Activated T-cell treated with anti-CD3 and anti-CD28 coated beads, Interleukin-2, amount 50 U/mL, for 4 hours (primary cell): ENCODE data around the gene PTPN3. TPM values are rescaled to one million over a fixed set of nuclear protein-coding genes. Genes with fewer than 3 reads are reported as not detected.

Experiments used
- ATAC-seq, 2 donors: fragments of 200-7000 bp; cut with Tn5 transposase; one replicate each; pipeline ENCODE4 v1.10.0; 2021
- DNase-seq: peaks from one replicate; pipeline ENCODE4 v3.0.0-alpha.2; 2020
- H3K27me3 Mint-ChIP-seq: one replicate; pipeline ENCODE4 v1.8.0; 2021; ENCODE audit warnings: low read depth, mixed read lengths
- H3K36me3 Mint-ChIP-seq: one replicate; pipeline ENCODE4 v1.8.0; 2022; ENCODE audit warnings: mixed read lengths; ENCODE audit not compliant: insufficient read depth
- H3K4me1 Mint-ChIP-seq: one replicate; pipeline ENCODE4 v1.8.0; 2021; ENCODE audit warnings: low read depth, mixed read lengths
- H3K4me3 Mint-ChIP-seq: one replicate; pipeline ENCODE4 v1.8.0; 2021; ENCODE audit warnings: mild to moderate bottlenecking, moderate library complexity, mixed read lengths
- H3K9me3 Mint-ChIP-seq: one replicate; pipeline ENCODE4 v1.8.0; 2021; ENCODE audit warnings: mixed read lengths
- total RNA-seq, 3 donors: library from RNA; stranded (reverse); gene quantifications; one replicate each; pipeline ENCODE4 v1.2.1, GENCODE V29; 2021

PTPN3 gene
- total RNA-seq, 3 donors from 2014 or later, result 0.03 to 0.18 (median 0.08) TPM

DNA sequence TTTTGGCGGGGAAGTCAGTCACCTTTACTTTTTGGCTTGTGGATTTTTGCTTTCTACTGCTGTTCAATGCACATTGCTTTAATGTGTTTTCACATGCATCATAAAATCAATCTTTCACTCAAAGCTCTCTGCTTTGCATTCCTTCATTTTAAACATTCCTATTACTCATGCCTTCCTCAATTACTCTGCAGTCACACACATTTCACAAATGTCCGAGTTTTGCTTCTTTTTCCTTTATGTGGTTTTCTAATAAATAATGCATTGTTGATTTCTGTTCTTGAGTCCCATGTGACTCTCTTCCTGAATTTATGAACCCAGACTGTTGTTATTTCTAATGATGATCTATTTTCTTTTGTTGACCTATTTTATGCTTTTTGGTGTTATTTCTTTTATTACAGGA, 95.0 kb downstream of the PTPN3 start:
- Mint-ChIP-seq H3K9me3 (no peaks in the 10 kb centered on the region), H3K36me3 (no peaks in the 10 kb centered on the region), H3K27me3 (peaks cover 14% of the 10 kb centered on the region), H3K4me1 (no peaks in the 10 kb centered on the region), H3K4me3 (no peak overlapping the region)
- DNase-seq (no peak), ATAC-seq (no peak)

DNA sequence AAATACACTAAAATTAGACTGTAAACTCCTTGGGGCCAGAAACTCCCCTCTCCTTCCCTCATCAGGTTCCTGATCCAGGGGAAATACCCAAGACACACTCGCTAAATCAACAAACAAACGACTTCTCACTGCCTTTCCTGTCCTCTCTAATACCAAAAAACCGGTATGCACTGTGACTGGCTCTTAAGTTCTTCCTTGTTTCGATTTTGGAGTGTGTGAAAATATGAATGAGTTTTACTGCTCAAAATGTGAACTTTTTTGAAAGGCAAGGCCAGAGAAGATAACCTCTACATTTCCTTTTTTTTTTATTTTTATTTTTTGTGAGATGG, 96.2 kb downstream of the PTPN3 start:
- Mint-ChIP-seq H3K36me3 (no peaks in the 10 kb centered on the region), H3K4me1 (no peaks in the 10 kb centered on the region), H3K27me3 (peaks cover 17% of the 10 kb centered on the region), H3K9me3 (no peaks in the 10 kb centered on the region), H3K4me3 (no peak overlapping the region)
- ATAC-seq (no peak), DNase-seq (no peak)

DNA sequence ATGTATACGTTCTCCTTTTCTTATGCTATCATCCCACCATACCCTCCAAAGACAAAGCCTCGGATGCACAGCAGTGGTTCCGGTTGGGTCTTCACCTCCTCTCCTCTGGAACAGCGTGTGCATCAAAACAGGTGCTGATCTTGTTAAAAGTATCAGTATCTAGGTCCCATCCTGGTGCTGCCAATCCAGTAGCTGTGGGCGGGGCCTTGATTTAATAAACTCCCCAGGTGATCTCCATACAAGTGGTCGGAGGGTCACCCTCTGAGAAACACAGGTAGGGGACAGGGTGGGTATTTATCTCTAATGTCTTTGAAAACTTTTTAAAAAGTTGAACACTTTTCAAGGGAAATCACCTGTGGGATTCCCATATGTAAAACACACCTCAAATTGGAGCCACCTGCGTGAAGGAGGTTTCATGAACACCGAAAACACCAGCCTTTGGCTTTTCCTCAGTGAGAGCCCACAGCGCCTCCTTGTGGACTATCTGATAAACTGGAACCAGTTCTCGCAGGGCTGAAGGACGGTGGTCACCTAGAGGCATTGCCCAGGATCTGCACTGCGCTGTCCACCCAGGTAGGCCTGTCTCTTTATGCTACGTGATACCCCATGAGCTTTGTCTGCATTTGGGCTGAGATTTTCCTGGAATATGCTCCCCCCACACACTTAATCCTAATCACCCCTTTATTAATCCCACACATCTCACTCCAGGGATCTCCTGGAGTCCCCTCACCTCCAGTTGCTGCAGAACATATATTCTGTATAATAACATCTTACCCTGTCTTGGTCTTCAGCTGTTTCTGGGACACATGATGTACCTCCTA, 96.7 kb downstream of the PTPN3 start:
- Mint-ChIP-seq H3K36me3 (no peaks in the 10 kb centered on the region), H3K4me1 (no peaks in the 10 kb centered on the region), H3K4me3 (no peak overlapping the region), H3K9me3 (no peaks in the 10 kb centered on the region), H3K27me3 (peaks cover 20% of the 10 kb centered on the region)
- ATAC-seq, result no peak
- no peak for DNase-seq

DNA sequence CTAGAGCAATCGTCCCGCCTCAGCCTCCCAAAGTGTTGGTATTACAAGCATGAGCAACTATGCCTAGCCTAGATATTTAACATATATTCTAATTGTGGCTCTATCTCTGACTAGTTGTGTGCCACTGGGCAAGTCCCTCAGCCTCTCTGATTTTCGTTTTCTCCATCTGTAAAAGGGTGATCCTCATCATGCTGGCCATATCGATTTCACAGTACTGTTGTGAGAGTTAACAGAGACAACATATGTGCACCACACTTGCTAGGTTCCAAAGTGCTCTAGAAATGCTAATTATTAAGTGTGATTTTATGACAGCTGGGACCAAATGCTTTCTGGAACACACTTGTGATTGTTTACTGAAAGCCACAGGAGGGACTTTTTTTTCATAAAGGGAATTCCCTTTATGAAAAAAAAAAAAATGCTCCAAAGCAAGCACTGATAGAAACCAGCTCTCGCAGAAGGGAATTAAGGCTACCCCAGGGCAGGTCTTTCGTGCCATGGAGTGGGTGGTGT, 98.8 kb downstream of the PTPN3 start:
- ATAC-seq (peak; percentile 50 to 52), DNase-seq (no peak)
- H3K4me3 Mint-ChIP-seq, result no peak overlapping the region
- no peaks in the 10 kb centered on the region for H3K9me3 Mint-ChIP-seq
- H3K4me1 Mint-ChIP-seq, result no peaks in the 10 kb centered on the region
- H3K36me3 Mint-ChIP-seq, result no peaks in the 10 kb centered on the region
- H3K27me3 Mint-ChIP-seq, result peaks cover 25% of the 10 kb centered on the region

DNA sequence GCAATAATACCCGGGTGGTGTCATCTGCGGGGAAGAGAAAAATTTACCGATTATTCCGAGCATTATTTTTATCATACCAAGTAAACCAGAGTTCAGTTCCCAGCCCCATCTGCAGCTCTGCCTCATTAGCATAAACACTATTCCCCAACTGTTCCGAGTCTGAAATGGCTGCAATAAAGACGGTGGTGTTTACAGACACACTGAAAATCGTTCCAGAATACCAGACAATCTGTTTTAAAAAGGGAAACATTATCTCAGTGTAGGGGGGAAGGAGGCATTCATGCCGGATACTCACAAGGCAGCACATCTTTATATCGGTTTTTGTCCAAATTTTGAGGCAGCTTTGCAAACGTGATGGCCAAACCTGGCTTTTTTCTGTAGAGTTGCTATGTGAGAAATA, 106.9 kb downstream of the PTPN3 start:
- H3K36me3 Mint-ChIP-seq, result no peaks in the 10 kb centered on the region
- H3K9me3 Mint-ChIP-seq, result no peaks in the 10 kb centered on the region
- ATAC-seq (no peak), DNase-seq (no peak)
- H3K27me3 Mint-ChIP-seq, result peaks cover 13% of the 10 kb centered on the region
- H3K4me3 Mint-ChIP-seq, result no peak overlapping the region
- H3K4me1 Mint-ChIP-seq, result no peaks in the 10 kb centered on the region

DNA sequence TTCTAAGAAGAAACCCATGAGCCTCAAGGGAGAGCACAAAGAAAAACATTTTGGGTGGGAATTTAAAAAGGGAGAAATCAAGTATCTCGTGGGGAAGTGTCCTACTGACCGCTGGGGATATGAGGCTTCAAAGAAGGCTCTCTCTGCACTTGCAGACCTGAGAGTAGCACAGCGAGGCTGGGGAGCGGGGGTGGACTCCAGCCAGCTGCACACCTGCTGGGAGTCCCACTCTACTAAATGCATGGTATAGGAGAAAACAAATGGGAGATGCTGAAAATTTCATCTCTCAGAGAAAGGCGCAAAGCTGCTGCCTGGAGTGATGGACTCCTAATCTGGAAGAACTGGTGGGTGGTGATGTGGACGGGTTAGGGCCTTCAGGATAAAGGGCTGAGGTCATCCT, 110.3 kb downstream of the PTPN3 start:
- no peaks in the 10 kb centered on the region for H3K36me3 Mint-ChIP-seq
- peaks cover 11% of the 10 kb centered on the region for H3K27me3 Mint-ChIP-seq
- no peak overlapping the region for H3K4me3 Mint-ChIP-seq
- no peaks in the 10 kb centered on the region for H3K4me1 Mint-ChIP-seq
- ATAC-seq, result no peak
- H3K9me3 Mint-ChIP-seq, result no peaks in the 10 kb centered on the region
- no peak for DNase-seq

DNA sequence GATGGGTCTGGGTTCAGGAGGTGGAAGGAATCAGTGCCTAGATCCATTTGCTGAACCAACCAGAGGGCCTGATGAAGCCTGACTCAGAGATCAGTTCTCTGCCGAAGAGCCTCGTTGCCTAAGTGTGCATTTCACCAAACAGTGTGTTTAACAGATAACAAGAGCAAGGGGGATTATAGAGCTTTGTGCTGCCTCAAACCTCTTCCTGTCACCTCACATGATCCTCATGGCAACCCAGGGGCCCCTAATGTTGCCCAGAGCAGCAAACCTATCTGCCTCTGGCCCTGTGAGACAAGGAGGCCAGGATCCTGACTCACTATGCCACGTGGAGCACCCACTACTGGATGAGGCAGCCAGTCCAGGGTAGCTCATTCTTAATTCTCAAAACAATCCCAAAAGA, 110.9 kb downstream of the PTPN3 start:
- ATAC-seq (no peak), DNase-seq (no peak)
- Mint-ChIP-seq H3K27me3 (peaks cover 12% of the 10 kb centered on the region), H3K9me3 (no peaks in the 10 kb centered on the region), H3K36me3 (no peaks in the 10 kb centered on the region), H3K4me3 (no peak overlapping the region), H3K4me1 (no peaks in the 10 kb centered on the region)

DNA sequence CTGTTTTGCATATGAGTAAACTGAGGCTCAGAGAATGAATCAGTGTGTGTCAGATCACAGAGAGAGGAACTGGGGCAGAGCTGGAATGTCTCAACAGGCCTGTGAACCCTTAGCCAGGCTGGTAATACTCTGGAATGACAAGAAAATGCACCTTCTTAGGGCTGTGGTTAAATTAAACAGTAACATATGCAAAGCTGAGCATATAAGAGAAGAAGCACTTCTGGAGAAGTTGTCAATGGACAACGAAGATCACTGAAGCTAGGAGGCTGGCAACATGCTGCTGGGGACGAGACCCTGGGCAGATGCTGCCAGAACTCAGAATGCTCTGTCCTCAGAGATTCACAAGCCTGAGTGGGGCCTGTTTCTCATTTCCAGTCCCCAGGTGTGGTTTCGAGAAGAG, 112.6 kb downstream of the PTPN3 start:
- Mint-ChIP-seq H3K4me3 (no peak overlapping the region), H3K27me3 (peaks cover 12% of the 10 kb centered on the region), H3K9me3 (no peaks in the 10 kb centered on the region), H3K4me1 (no peaks in the 10 kb centered on the region), H3K36me3 (no peaks in the 10 kb centered on the region)
- no peak for ATAC-seq
- DNase-seq, result no peak

DNA sequence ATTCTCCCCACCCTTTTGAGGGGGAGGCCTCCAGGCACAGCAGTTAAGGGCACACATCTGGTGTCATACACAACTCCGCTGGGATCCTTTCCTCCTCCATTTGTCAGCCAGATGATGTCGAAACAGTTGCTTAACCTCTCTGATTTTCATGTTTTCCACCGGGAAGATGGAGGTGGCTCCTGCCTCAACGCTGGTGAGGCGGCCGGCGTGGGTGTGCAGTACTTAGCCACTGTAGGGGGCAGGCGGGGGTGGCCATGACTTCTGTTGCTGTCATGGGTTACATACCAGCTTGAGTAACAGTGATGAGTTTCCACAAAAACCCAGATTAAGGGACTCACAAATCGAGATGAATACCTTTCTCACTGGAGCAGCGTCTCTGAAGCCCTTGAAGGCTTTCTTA, 114.2 kb downstream of the PTPN3 start:
- Mint-ChIP-seq H3K4me1 (no peaks in the 10 kb centered on the region), H3K4me3 (no peak overlapping the region), H3K9me3 (no peaks in the 10 kb centered on the region), H3K27me3 (peaks cover 12% of the 10 kb centered on the region), H3K36me3 (no peaks in the 10 kb centered on the region)
- ATAC-seq (no peak), DNase-seq (no peak)

DNA sequence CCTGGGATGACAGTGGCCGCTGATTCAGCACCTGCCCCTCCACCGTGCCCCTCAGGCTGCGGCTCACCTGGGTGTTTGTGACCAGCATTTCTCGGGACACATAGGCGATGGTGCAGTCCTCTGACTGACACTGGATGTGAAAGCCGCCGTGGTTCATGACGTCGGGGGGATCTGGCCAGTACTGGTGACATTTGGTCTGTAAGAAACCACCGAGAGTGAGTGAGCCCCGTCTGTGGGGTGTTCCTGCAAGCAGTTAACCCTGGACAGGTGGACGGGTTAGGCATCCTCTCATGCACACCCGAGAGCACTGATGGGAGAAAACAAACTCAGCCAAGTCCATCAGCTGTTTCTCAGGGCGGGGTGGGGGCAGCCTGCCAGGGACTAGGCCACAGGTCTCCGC, 114.8 kb downstream of the PTPN3 start:
- Mint-ChIP-seq H3K27me3 (peaks cover 9% of the 10 kb centered on the region), H3K4me3 (no peak overlapping the region), H3K9me3 (no peaks in the 10 kb centered on the region), H3K4me1 (no peaks in the 10 kb centered on the region), H3K36me3 (no peaks in the 10 kb centered on the region)
- DNase-seq (no peak), ATAC-seq (no peak)

DNA sequence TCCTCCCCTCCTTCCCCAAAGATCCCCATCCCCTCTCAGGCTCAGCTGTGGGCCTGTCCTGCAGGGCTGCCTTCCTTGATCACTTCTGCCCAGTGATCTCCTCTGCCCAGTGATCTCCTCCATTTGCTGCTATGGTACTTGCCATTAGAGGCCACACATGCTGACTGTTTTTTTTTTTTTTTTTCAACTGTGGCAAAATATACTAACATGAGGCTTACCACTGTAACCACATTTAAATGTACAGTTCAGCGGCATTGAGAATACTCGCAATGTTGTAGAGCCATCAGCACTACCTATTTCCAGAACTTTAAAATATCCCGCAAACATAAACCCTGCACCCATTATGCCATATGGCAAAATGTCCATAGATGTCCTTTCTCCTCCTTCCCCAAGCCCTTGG, 115.5 kb downstream of the PTPN3 start:
- DNase-seq (no peak), ATAC-seq (no peak)
- no peak overlapping the region for H3K4me3 Mint-ChIP-seq
- no peaks in the 10 kb centered on the region for H3K9me3 Mint-ChIP-seq
- no peaks in the 10 kb centered on the region for H3K4me1 Mint-ChIP-seq
- no peaks in the 10 kb centered on the region for H3K36me3 Mint-ChIP-seq
- peaks cover 9% of the 10 kb centered on the region for H3K27me3 Mint-ChIP-seq

DNA sequence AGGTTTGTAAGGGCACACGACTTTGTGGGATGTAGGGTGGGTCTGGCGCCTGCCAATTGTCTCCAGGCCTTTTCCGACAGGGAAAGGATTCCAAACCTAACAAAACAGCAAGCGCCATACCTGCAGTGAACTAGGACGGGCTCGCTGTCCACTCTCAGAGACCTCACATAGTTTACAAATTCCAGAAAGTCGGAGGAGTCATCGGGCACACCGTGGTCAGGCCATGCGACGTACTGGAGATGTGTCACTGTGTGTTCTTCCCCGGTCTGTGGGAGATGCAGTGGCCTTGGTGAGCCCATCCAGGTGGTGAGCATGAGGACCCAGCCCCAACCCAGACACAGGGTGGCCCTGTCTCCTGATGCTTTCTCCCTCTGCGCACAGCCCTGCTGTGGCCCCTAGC, 115.9 kb downstream of the PTPN3 start:
- Mint-ChIP-seq H3K4me3 (no peak overlapping the region), H3K9me3 (no peaks in the 10 kb centered on the region), H3K27me3 (peaks cover 9% of the 10 kb centered on the region), H3K36me3 (no peaks in the 10 kb centered on the region), H3K4me1 (no peaks in the 10 kb centered on the region)
- DNase-seq, result no peak
- ATAC-seq, result no peak

DNA sequence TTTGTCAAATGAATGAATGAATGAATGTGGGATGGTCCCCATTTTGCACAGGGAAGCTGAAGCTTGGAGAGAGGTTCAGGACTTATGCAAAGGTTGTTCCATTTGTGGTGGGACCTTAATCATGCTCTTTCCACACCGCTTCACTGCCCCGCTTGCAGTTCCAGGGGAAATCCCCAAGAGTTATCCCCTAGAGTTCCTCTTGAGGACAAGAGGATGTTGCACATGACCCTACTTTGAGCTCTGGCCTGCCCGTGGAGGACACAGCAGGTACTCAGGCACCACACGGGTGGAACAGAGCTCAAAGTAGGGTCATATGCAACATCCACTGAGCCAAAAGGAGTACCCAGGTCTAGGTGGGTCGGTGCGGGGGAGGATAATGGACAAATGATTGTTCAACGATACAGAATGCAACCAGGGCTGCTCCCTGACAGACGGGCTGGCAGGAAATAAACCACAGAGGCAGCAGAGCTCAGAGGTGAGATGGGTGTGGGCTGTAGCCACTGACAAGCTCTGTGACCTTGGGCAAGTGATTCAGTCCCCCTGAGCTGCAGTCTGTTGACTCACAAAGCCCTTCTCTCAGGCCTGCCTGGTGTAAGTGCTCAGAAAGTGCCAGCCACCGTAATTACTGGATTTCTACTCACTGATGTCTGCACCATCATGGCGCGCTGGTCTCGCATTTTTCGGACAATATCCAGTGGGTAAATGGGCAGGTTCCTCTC, 116.9 kb downstream of the PTPN3 start:
- peak in 1 of 2 donors; percentile 21 for ATAC-seq
- no peaks in the 10 kb centered on the region for H3K9me3 Mint-ChIP-seq
- H3K36me3 Mint-ChIP-seq, result no peaks in the 10 kb centered on the region
- no peaks in the 10 kb centered on the region for H3K4me1 Mint-ChIP-seq
- H3K4me3 Mint-ChIP-seq, result no peak overlapping the region
- DNase-seq, result no peak
- H3K27me3 Mint-ChIP-seq, result peaks cover 4% of the 10 kb centered on the region

DNA sequence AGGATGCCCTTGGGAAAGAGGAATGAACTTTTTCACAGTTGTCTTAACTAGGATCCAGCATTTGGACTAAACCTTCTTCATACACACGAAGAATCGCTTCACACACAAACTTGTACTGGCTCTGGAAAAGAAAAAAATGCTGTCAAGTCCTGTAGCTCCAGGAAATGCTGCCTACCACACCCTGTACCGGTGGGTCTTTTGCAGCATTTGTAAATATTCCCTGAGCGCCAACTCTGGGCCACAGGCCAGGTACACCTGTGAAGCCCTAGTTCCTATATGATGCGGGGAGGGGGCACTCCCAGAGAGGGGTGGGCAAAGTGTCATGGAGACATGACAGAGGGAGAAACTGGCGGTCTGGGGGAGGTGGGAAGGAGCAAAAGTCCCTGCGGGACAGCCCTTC, 118.6 kb downstream of the PTPN3 start:
- no peaks in the 10 kb centered on the region for H3K4me1 Mint-ChIP-seq
- H3K9me3 Mint-ChIP-seq, result no peaks in the 10 kb centered on the region
- H3K4me3 Mint-ChIP-seq, result no peak overlapping the region
- DNase-seq, result no peak
- H3K27me3 Mint-ChIP-seq, result peaks cover 4% of the 10 kb centered on the region
- no peak for ATAC-seq
- H3K36me3 Mint-ChIP-seq, result no peaks in the 10 kb centered on the region

DNA sequence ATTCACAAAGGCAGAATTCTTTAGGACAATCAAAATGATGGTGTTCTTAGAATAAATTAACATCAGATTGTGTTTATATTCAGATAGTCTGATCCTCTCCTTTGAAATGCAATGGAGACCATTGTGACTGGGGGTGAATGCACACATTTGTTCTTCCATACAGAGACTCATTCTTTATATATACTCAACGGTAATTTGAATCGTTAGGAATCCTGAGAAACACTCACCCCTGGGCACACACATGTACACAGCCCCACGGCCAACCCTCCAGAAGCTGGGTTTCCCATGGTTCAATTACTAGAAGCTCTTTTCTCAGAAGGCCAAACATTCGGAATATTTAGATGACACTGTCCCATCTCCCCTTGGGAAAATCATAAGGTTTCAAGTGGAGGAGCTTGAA, 119.8 kb downstream of the PTPN3 start:
- H3K4me1 Mint-ChIP-seq, result no peaks in the 10 kb centered on the region
- H3K36me3 Mint-ChIP-seq, result no peaks in the 10 kb centered on the region
- H3K9me3 Mint-ChIP-seq, result no peaks in the 10 kb centered on the region
- ATAC-seq (no peak), DNase-seq (no peak)
- no peak overlapping the region for H3K4me3 Mint-ChIP-seq
- peaks cover 4% of the 10 kb centered on the region for H3K27me3 Mint-ChIP-seq
